IMR-90 (cell line): Measurements from ENCODE around the gene DNAH9. TPM values are rescaled to one million over a fixed set of nuclear protein-coding genes. Genes with fewer than 3 reads are reported as not detected.

Experiments used
- ATAC-seq: fragments of 200-7000 bp; cut with Tn5 transposase; 2 replicates; pipeline ENCODE4 v1.9.1; 2020; ENCODE audit warnings: low read depth, mild to moderate bottlenecking, moderate library complexity
- BruUV-seq: library from RNA; stranded (reverse); fragments of 400-500 nt; replicated peaks from 2 replicates; lab custom pipeline; 2021; lab: Mats Ljungman, UMichigan
- CTCF ChIA-PET: fragments of 300-600 bp; formaldehyde crosslinking; extraction: SDS; loops from one replicate; lab custom pipeline; 2021; ENCODE audit warnings: antibody characterized with exemption; lab: Yijun Ruan, JAX
- POLR2A ChIA-PET: fragments of 300-600 bp; sonication (Branson Sonifier 250); formaldehyde crosslinking; loops from one replicate; lab custom pipeline; 2022; ENCODE audit warnings: antibody characterized with exemption; ENCODE audit not compliant: unreplicated experiment; lab: Charles Lee
- DNase-seq: peaks from one replicate; pipeline ENCODE4 v3.0.0; 2013
- H2AFZ ChIP-seq: replicated peaks from 2 replicates; pipeline ENCODE3; 2013; ENCODE audit warnings: low read length, mild to moderate bottlenecking; ENCODE audit not compliant: poor library complexity
- H2AK5ac ChIP-seq: 2 replicates; pipeline ENCODE4 v1.6.1; 2013; ENCODE audit warnings: low read depth, low read length, inconsistent platforms
- H2AK9ac ChIP-seq: replicated peaks from 2 replicates; pipeline ENCODE3; 2013; ENCODE audit warnings: mild to moderate bottlenecking, low read depth, low read length, moderate library complexity; ENCODE audit not compliant: poor library complexity
- H2BK120ac ChIP-seq: 2 replicates; pipeline ENCODE4 v1.6.1; 2013; ENCODE audit warnings: low read depth, low read length, inconsistent platforms
- H2BK15ac ChIP-seq: 3 replicates; pipeline ENCODE4 v1.6.1; 2013; ENCODE audit warnings: low read depth, low read length, inconsistent platforms
- H2BK20ac ChIP-seq: 2 replicates; pipeline ENCODE4 v1.6.1; 2013; ENCODE audit warnings: low read depth, mild to moderate bottlenecking, inconsistent platforms, low read length, moderate library complexity
- H2BK5ac ChIP-seq: 2 replicates; pipeline ENCODE4 v1.6.1; 2013; ENCODE audit warnings: mild to moderate bottlenecking, low read depth, low read length, inconsistent platforms; ENCODE audit not compliant: poor library complexity, severe bottlenecking
- H3K14ac ChIP-seq: replicated peaks from 2 replicates; pipeline ENCODE4 v1.6.1; 2013; ENCODE audit warnings: low read depth, low read length, inconsistent platforms
- H3K18ac ChIP-seq: 2 replicates; pipeline ENCODE4 v1.6.1; 2013; ENCODE audit warnings: low read depth, low read length, control low read depth
- H3K23ac ChIP-seq: 2 replicates; pipeline ENCODE4 v1.6.1; 2013; ENCODE audit warnings: low read depth, low read length, inconsistent platforms
- H3K27ac ChIP-seq: 2 replicates; pipeline ENCODE4 v1.5.1; 2013; ENCODE audit warnings: mild to moderate bottlenecking, control low read depth, low read length; ENCODE audit not compliant: insufficient read depth
- H3K27me3 ChIP-seq: 2 replicates; pipeline ENCODE4 v1.6.1; 2013; ENCODE audit warnings: low read length; ENCODE audit not compliant: control insufficient read depth, insufficient read depth
- H3K36me3 ChIP-seq: 2 replicates; pipeline ENCODE4 v1.6.1; 2013; ENCODE audit warnings: low read length, mixed read lengths; ENCODE audit not compliant: control insufficient read depth, insufficient read depth
- H3K4ac ChIP-seq: 2 replicates; pipeline ENCODE4 v1.6.1; 2013; ENCODE audit warnings: low read depth, low read length, inconsistent platforms
- H3K4me1 ChIP-seq: 2 replicates; pipeline ENCODE4 v1.6.1; 2013; ENCODE audit warnings: low read length, mixed read lengths; ENCODE audit not compliant: control insufficient read depth, insufficient read depth
- H3K4me2 ChIP-seq: 2 replicates; pipeline ENCODE4 v1.6.1; 2013; ENCODE audit warnings: low read depth, mild to moderate bottlenecking, control low read depth, low read length, moderate library complexity
- H3K4me3 ChIP-seq: 2 replicates; pipeline ENCODE4 v1.5.1; 2013; ENCODE audit warnings: low read depth, mild to moderate bottlenecking, control low read depth, low read length, moderate library complexity; ENCODE audit not compliant: insufficient read depth
- H3K56ac ChIP-seq: 2 replicates; pipeline ENCODE4 v1.6.1; 2013; ENCODE audit warnings: low read length, inconsistent platforms; ENCODE audit not compliant: insufficient read depth; ENCODE audit errors: extremely low read depth
- H3K79me1 ChIP-seq, 2 experiments: 2 replicates each; pipeline ENCODE4 v1.6.1; 2013; ENCODE audit warnings: low read length in 2 of 2, inconsistent platforms in 1 of 2, low read depth in 1 of 2
- H3K9ac ChIP-seq: 2 replicates; pipeline ENCODE4 v1.6.1; 2013; ENCODE audit warnings: low read depth, low read length, control low read depth
- H3K9me1 ChIP-seq: 2 replicates; pipeline ENCODE4 v1.6.1; 2013; ENCODE audit warnings: low read length, inconsistent platforms; ENCODE audit not compliant: insufficient read depth
- H3K9me3 ChIP-seq: 2 replicates; pipeline ENCODE4 v1.6.1; 2013; ENCODE audit warnings: low read length; ENCODE audit not compliant: control insufficient read depth, insufficient read depth
- H4K20me1 ChIP-seq: 2 replicates; pipeline ENCODE4 v1.6.1; 2013; ENCODE audit warnings: low read length, inconsistent platforms; ENCODE audit not compliant: insufficient read depth
- H4K5ac ChIP-seq: 2 replicates; pipeline ENCODE4 v1.6.1; 2013; ENCODE audit warnings: mild to moderate bottlenecking, low read depth, low read length, control low read depth
- H4K8ac ChIP-seq, 2 experiments: 2 replicates each; pipeline ENCODE4 v1.6.1; 2013; ENCODE audit warnings: low read depth in 2 of 2, low read length in 2 of 2, control low read depth in 1 of 2, inconsistent platforms in 1 of 2
- H4K91ac ChIP-seq: 2 replicates; pipeline ENCODE4 v1.6.1; 2013; ENCODE audit warnings: low read depth, low read length, inconsistent platforms; ENCODE audit not compliant: insufficient read depth
- BHLHE40 ChIP-seq: fragments of 150-350 bp; IDR thresholded peaks from 2 replicates; pipeline ENCODE4 v1.6.1; 2016; ENCODE audit warnings: mild to moderate bottlenecking, low read depth, low read length
- CEBPB ChIP-seq: IDR thresholded peaks from 2 replicates; pipeline ENCODE4 v1.6.1; 2012; ENCODE audit warnings: low read depth, low read length, improper control_type of control experiment
- CHD1 ChIP-seq: IDR thresholded peaks from 2 replicates; pipeline ENCODE4 v1.6.1; 2012; ENCODE audit warnings: low read depth, low read length, improper control_type of control experiment
- ELK1 ChIP-seq: fragments of 150-350 bp; IDR thresholded peaks from 2 replicates; pipeline ENCODE4 v1.6.1; 2016; ENCODE audit warnings: low read depth, mild to moderate bottlenecking, low read length, moderate library complexity, borderline replicate concordance
- FOS ChIP-seq: fragments of 150-350 bp; IDR thresholded peaks from 2 replicates; pipeline ENCODE4 v1.6.1; 2016; ENCODE audit warnings: low read depth, low read length
- MAFK ChIP-seq: IDR thresholded peaks from 2 replicates; pipeline ENCODE4 v1.6.1; 2012; ENCODE audit warnings: low read depth, low read length, improper control_type of control experiment
- MAZ ChIP-seq: IDR thresholded peaks from 2 replicates; pipeline ENCODE4 v1.6.1; 2012; ENCODE audit warnings: low read depth, mild to moderate bottlenecking, low read length, improper control_type of control experiment, moderate library complexity, borderline replicate concordance
- MXI1 ChIP-seq: IDR thresholded peaks from 2 replicates; pipeline ENCODE4 v1.6.1; 2012; ENCODE audit warnings: low read depth, mild to moderate bottlenecking, low read length, moderate library complexity, borderline replicate concordance
- NFE2L2 ChIP-seq: fragments of 150-350 bp; IDR thresholded peaks from 2 replicates; pipeline ENCODE4 v1.6.1; 2016; ENCODE audit warnings: low read depth, mild to moderate bottlenecking, low read length
- POLR2A ChIP-seq: IDR thresholded peaks from 2 replicates; pipeline ENCODE4 v1.6.1; 2012; ENCODE audit warnings: mild to moderate bottlenecking, low read depth, low read length
- RAD21 ChIP-seq: IDR thresholded peaks from 2 replicates; pipeline ENCODE4 v1.6.1; 2012; ENCODE audit warnings: low read length, improper control_type of control experiment
- RCOR1 ChIP-seq: IDR thresholded peaks from 2 replicates; pipeline ENCODE4 v1.6.1; 2012; ENCODE audit warnings: mild to moderate bottlenecking, low read length, improper control_type of control experiment; ENCODE audit not compliant: insufficient replicate concordance
- RFX5 ChIP-seq: IDR thresholded peaks from 2 replicates; pipeline ENCODE4 v1.8.0; 2012; ENCODE audit warnings: low read depth, mild to moderate bottlenecking, low read length, moderate library complexity
- SMC3 ChIP-seq: fragments of 150-350 bp; IDR thresholded peaks from 2 replicates; pipeline ENCODE4 v1.6.1; 2016; ENCODE audit warnings: low read depth, mild to moderate bottlenecking, antibody characterized with exemption, low read length, moderate library complexity
- WGBS, 2 experiments: methylation state at CpG; one replicate each; pipeline versions ENCODE4 v1.1.5 to v1.1.7; 2013; ENCODE audit warnings: missing lambda C conversion rate in 2 of 2; ENCODE audit not compliant: insufficient read length in 1 of 2; ENCODE audit errors: extremely low coverage in 2 of 2; 5-methylcytosine and 5-hydroxymethylcytosine counted together
- dilution Hi-C: fragments of 300-500 bp; cut with HindIII; formaldehyde crosslinking; loops from one replicate; pipeline ENCODE4 v1.14.3; 2018; ENCODE audit warnings: low sequenced_read_pairs; ENCODE audit not compliant: unreplicated experiment
- in situ Hi-C: fragments of 300-500 bp; cut with MboI; formaldehyde crosslinking; loops from 3 replicates; pipeline ENCODE4 v1.14.3; 2019; ENCODE audit warnings: low sequenced_read_pairs, inconsistent platforms, mixed read lengths
- intact Hi-C: fragments of 100-400 bp; cut with micrococcal nuclease; formaldehyde crosslinking; loops from 2 replicates; pipeline ENCODE4 v1.10.0; 2022
- polyA plus RNA-seq, 3 experiments: library from polyadenylated mRNA; depleted of rRNA; stranded (reverse); fragments of >200 nt; gene quantifications; 2 replicates each; pipeline ENCODE4 v1.2.3, GENCODE V29; 2012; ENCODE audit warnings: low replicate concordance in 1 of 3
- total RNA-seq: library from RNA; depleted of rRNA; stranded (reverse); fragments of >200 nt; gene quantifications from 2 replicates; pipeline ENCODE4 v1.2.3, GENCODE V29; 2012
- TF ChIP-seq, protein P1 (sequence below): fragments of 150-350 bp; IDR thresholded peaks from 2 replicates; pipeline ENCODE4 v1.6.1; 2017; ENCODE audit warnings: mild to moderate bottlenecking, antibody characterized with exemption, low read length, low read depth
- TF ChIP-seq, protein P2 (sequence below): conservative IDR thresholded peaks from 2 replicates; pipeline ENCODE4 v1.5.1; 2012; ENCODE audit warnings: mild to moderate bottlenecking, low read depth, low read length, improper control_type of control experiment

DNAH9 gene
- total and polyA plus RNA-seq, 2 of the 4 experiments (the other 2 are of a cell fraction) = not detected

DNA sequence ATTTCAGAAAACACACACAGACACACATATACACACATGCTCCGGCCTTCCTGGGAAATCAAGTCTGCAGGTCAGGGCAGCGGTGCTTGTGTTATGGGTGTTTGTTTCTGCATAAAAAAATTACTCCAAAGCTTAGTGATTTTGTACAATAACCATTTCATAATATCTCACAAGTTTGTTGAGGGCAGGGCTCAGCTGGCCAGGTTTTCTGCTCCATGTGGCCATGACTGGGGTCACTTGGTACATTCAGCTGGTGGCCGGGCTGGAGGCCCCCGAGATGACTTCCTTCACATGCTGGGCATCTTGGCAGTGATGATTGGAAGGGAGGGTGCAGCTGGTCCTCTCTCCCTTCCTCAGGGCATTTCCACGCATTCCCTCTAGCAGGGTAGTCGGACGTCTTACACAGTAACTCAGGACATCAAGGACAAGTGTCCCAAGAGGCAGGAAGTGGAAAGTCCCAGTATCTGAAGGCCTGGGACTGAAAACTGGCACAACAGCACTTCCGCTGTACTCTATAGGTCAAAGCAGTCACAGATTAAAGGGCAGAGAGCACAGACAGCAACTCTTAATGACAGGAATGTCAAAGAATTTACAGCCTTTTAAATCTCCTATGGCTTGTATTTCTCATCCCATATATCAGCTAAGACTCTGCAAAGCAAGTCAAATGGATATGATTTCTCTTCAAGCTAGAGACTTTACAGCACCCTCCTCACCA is 271.6 kb downstream of the DNAH9 start:
- no TSS peak for BruUV-seq
- Histone ChIP-seq H3K4me3 (no peak overlapping the region), H3K23ac (no peak overlapping the region), H4K8ac (no peak overlapping the region), H3K9ac (no peak overlapping the region), H2BK5ac (no peak overlapping the region), H3K56ac (no peak overlapping the region), H3K27ac (no peak overlapping the region), H2BK15ac (no peak overlapping the region), H3K9me1 (no peaks in the 10 kb centered on the region), H3K4ac (no peak overlapping the region), H2BK20ac (no peak overlapping the region), H4K20me1 (no peaks in the 10 kb centered on the region), H3K18ac (no peak overlapping the region), H2AFZ (no peak overlapping the region), H2AK9ac (no peak overlapping the region), H3K27me3 (no peaks in the 10 kb centered on the region), H3K9me3 (peaks cover 31% of the 10 kb centered on the region), H4K91ac (no peak overlapping the region), H3K79me1 (no peaks in the 10 kb centered on the region), H3K4me1 (no peaks in the 10 kb centered on the region), H3K36me3 (no peaks in the 10 kb centered on the region), H2AK5ac (no peak overlapping the region), H2BK120ac (no peak overlapping the region), H3K4me2 (no peak overlapping the region), H4K5ac (no peak overlapping the region), H3K14ac (no peak overlapping the region)
- intact Hi-C loops = no loop called here
- in situ Hi-C loops = no loop called here
- 80% methylated on average over 1 of the region's 8 CpGs; no CpG with 5 or more reads in 1 of the 2 experiments for WGBS, 2 experiments
- POLR2A ChIA-PET = no interaction called here
- DNase-seq = no peak
- dilution Hi-C loops = no loop called here
- no peak for ATAC-seq
- CTCF ChIA-PET = no interaction called here
- TF ChIP-seq NFE2L2 (no peak), MXI1 (no peak), BHLHE40 (no peak), ELK1 (no peak), RCOR1 (no peak), MAFK (no peak), MAZ (no peak), CEBPB (no peak), FOS (no peak), RAD21 (no peak), POLR2A (no peak), SMC3 (no peak), RFX5 (no peak), CHD1 (no peak)
- TF ChIP-seq, protein P1, sequence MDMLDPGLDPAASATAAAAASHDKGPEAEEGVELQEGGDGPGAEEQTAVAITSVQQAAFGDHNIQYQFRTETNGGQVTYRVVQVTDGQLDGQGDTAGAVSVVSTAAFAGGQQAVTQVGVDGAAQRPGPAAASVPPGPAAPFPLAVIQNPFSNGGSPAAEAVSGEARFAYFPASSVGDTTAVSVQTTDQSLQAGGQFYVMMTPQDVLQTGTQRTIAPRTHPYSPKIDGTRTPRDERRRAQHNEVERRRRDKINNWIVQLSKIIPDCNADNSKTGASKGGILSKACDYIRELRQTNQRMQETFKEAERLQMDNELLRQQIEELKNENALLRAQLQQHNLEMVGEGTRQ = no peak
- TF ChIP-seq, protein P2, sequence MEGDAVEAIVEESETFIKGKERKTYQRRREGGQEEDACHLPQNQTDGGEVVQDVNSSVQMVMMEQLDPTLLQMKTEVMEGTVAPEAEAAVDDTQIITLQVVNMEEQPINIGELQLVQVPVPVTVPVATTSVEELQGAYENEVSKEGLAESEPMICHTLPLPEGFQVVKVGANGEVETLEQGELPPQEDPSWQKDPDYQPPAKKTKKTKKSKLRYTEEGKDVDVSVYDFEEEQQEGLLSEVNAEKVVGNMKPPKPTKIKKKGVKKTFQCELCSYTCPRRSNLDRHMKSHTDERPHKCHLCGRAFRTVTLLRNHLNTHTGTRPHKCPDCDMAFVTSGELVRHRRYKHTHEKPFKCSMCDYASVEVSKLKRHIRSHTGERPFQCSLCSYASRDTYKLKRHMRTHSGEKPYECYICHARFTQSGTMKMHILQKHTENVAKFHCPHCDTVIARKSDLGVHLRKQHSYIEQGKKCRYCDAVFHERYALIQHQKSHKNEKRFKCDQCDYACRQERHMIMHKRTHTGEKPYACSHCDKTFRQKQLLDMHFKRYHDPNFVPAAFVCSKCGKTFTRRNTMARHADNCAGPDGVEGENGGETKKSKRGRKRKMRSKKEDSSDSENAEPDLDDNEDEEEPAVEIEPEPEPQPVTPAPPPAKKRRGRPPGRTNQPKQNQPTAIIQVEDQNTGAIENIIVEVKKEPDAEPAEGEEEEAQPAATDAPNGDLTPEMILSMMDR = no peak
